ENCODE results near the gene TRERF1. TPM values are rescaled to one million over a fixed set of nuclear protein-coding genes. Genes with fewer than 3 reads are reported as not detected.

The TRERF1 gene
- total RNA-seq, 4 donors from 2014 or later: 1.6 to 4.1 (median 2.6) TPM

GRCh38 chr6:42190554-42191183 is 261.1 kb downstream of the TRERF1 start:
- H3K27me3 ChIP-seq: no peaks in the 10 kb centered on the region
- H3K27ac ChIP-seq: no peak overlapping the region
- no peaks in the 10 kb centered on the region for H3K36me3 ChIP-seq
- WGBS, 2 donors: 77 to 85% methylated on average over 5 of the region's 5 CpGs
- intact Hi-C loops (cut with DNase I): no loop called here
- no peak for DNase-seq
- H3K4me1 ChIP-seq: peaks cover 5 to 8% of the 10 kb centered on the region in 2 donors
- no peak overlapping the region for H3K4me3 ChIP-seq (replicated peaks in 1 of 3)
- no peaks in the 10 kb centered on the region for H3K9me3 ChIP-seq
- TF ChIP-seq CTCF (IDR thresholded peaks at IDR 0.05) (no peak), POLR2A (IDR thresholded peaks at IDR 0.05) (no peak)

GRCh38 chr6:42188406-42188805 is 263.3 kb downstream of the TRERF1 start:
- no peak overlapping the region for H3K4me3 ChIP-seq (replicated peaks in 1 of 3)
- no peak overlapping the region for H3K27ac ChIP-seq
- 69 to 76% methylated on average over 6 of the region's 6 CpGs for WGBS, 2 donors
- DNase-seq: no peak
- no peaks in the 10 kb centered on the region for H3K9me3 ChIP-seq
- no peaks in the 10 kb centered on the region for H3K36me3 ChIP-seq
- peaks cover 4 to 5% of the 10 kb centered on the region in 2 donors for H3K4me1 ChIP-seq
- intact Hi-C loops (cut with DNase I): no loop called here
- TF ChIP-seq POLR2A (IDR thresholded peaks at IDR 0.05) (no peak), CTCF (IDR thresholded peaks at IDR 0.05) (no peak)
- no peaks in the 10 kb centered on the region for H3K27me3 ChIP-seq

- H3K4me1 ChIP-seq: no peaks in the 10 kb centered on the region
- no peak overlapping the region for H3K4me3 ChIP-seq (replicated peaks in 1 of 3)
- H3K27ac ChIP-seq: no peak overlapping the region
- no peaks in the 10 kb centered on the region for H3K36me3 ChIP-seq
- DNase-seq: no peak
- no peak for TF ChIP-seq CTCF (IDR thresholded peaks at IDR 0.05)
- no peak for TF ChIP-seq POLR2A (IDR thresholded peaks at IDR 0.05)
- 75 to 78% methylated on average over 10 of the region's 10 CpGs for WGBS, 2 donors
- intact Hi-C loops (cut with DNase I): no loop called here
- no peaks in the 10 kb centered on the region for H3K27me3 ChIP-seq
- H3K9me3 ChIP-seq: no peaks in the 10 kb centered on the region
Observed at GRCh38 chr6:42185597-42185996, 266.1 kb downstream of the TRERF1 start.

GRCh38 chr6:42184475-42184874 is 267.3 kb downstream of the TRERF1 start:
- H3K4me1 ChIP-seq: no peaks in the 10 kb centered on the region
- H3K27me3 ChIP-seq: no peaks in the 10 kb centered on the region
- no peak for TF ChIP-seq POLR2A (IDR thresholded peaks at IDR 0.05)
- no peak for TF ChIP-seq CTCF (IDR thresholded peaks at IDR 0.05)
- H3K4me3 ChIP-seq (replicated peaks in 1 of 3): no peak overlapping the region
- H3K9me3 ChIP-seq: no peaks in the 10 kb centered on the region
- intact Hi-C loops (cut with DNase I): no loop called here
- 85 to 95% methylated on average over 4 of the region's 4 CpGs for WGBS, 2 donors
- no peak overlapping the region for H3K27ac ChIP-seq
- H3K36me3 ChIP-seq: no peaks in the 10 kb centered on the region
- DNase-seq: no peak

- TF ChIP-seq POLR2A (IDR thresholded peaks at IDR 0.05): no peak
- TF ChIP-seq CTCF (IDR thresholded peaks at IDR 0.05): no peak
- H3K9me3 ChIP-seq: no peaks in the 10 kb centered on the region
- no peaks in the 10 kb centered on the region for H3K4me1 ChIP-seq
- H3K27me3 ChIP-seq: no peaks in the 10 kb centered on the region
- no peak overlapping the region for H3K4me3 ChIP-seq (replicated peaks in 1 of 3)
- intact Hi-C loops (cut with DNase I): no loop called here
- no peak for DNase-seq
- H3K36me3 ChIP-seq: no peaks in the 10 kb centered on the region
- no peak overlapping the region for H3K27ac ChIP-seq
- WGBS, 2 donors: 79 to 84% methylated on average over 5 of the region's 5 CpGs
Observed at GRCh38 chr6:42182101-42182500, 269.6 kb downstream of the TRERF1 start.

All from thyroid gland (tissue), 4 donors.